Activated B cell treated with CpG ODN at 0.5 μM for 24 hours (primary cell): Measurements from ENCODE around the gene ARID4B. TPM values are rescaled to one million over a fixed set of nuclear protein-coding genes. Genes with fewer than 3 reads are reported as not detected.

Experiments
- ATAC-seq: fragments of 200-7000 bp; cut with Tn5 transposase; one replicate; pipeline ENCODE4 v1.10.0; 2021; ENCODE audit warnings: low read depth, mild to moderate bottlenecking, moderate library complexity
- CTCF ChIA-PET: fragments of 350-600 bp; sonication (Branson Sonifier 250); formaldehyde crosslinking; loops from one replicate; lab custom pipeline; 2021; ENCODE audit warnings: antibody characterized with exemption; lab: Charles Lee
- POLR2A ChIA-PET: fragments of 350-600 bp; sonication (Branson Sonifier 250); formaldehyde crosslinking; loops from one replicate; lab custom pipeline; 2021; ENCODE audit warnings: antibody characterized with exemption; lab: Charles Lee
- DNase-seq: peaks from one replicate; pipeline ENCODE4 v3.0.0; 2022
- H3K27ac Mint-ChIP-seq: one replicate; pipeline ENCODE4 v1.8.0; 2020; ENCODE audit warnings: mixed read lengths
- H3K27me3 Mint-ChIP-seq: one replicate; pipeline ENCODE4 v1.8.0; 2021; ENCODE audit warnings: mixed read lengths
- H3K36me3 Mint-ChIP-seq: one replicate; pipeline ENCODE4 v1.8.0; 2021; ENCODE audit warnings: low read depth, mixed read lengths
- H3K4me1 Mint-ChIP-seq: one replicate; pipeline ENCODE4 v1.8.0; 2021; ENCODE audit warnings: mixed read lengths
- H3K4me3 Mint-ChIP-seq: one replicate; pipeline ENCODE4 v1.8.0; 2020; ENCODE audit warnings: mild to moderate bottlenecking, mixed read lengths
- H3K9me3 Mint-ChIP-seq: one replicate; pipeline ENCODE4 v1.8.0; 2020; ENCODE audit warnings: mixed read lengths
- intact Hi-C: fragments of 100-400 bp; cut with micrococcal nuclease; formaldehyde crosslinking; loops from one replicate; pipeline ENCODE4 v1.15.1; 2024
- total RNA-seq: library from RNA; stranded (reverse); gene quantifications from 2 replicates; pipeline ENCODE4 v1.2.3, GENCODE V29; 2022
- TF ChIP-seq, protein P1 (sequence below): fragments of 200-600 bp; IDR thresholded peaks from one replicate; pipeline ENCODE4 v1.8.0; 2022; ENCODE audit warnings: antibody characterized with exemption, mild to moderate bottlenecking

Gene ARID4B
- total RNA-seq, 1 donor from 2014 or later = 78.5 TPM

DNA sequence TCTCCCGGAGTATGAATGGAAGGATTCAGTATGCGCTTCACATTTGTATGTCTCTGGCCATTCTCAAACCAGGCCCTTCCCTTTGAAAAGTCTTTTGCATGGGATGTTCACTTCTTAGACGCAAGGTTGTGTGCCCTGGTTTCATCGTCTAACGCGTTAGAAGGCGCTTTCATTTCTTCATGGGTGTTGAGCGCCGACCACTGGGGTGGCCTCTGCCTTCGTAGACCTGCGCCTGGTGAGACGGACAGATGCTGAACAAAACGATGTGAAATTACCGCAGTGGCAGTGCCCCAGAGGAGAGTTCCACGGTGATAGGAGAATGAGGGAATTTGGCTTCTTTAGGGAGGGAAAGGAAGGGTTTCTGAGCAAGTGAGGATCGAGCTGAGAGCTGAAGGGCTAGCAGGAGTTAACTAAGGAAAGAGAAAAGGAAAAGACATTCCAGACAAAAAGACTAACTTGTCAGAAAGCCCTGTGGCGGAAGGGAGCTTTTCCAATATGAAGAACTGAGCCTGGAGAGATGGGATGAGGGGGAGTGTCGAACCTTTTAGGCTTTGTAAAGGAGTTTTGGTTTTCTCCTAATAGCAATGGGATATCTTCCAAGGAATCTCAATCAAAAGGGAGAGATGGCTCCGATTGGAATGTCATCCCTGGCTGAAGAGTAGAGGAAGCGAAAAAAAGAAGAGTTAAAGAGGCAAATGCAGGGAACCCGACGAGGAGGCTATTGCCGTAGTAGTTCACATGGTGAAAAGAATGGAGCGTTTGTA is 1.3 kb upstream of the ARID4B start:
- H3K9me3 Mint-ChIP-seq = no peaks in the 10 kb centered on the region
- DNase-seq (peak; percentile 37), ATAC-seq (peak; percentile 15)
- H3K27ac Mint-ChIP-seq = no peak overlapping the region
- ChIA-PET CTCF (interaction anchor here (0.7 to 2.0 kb wide), 7 partner anchors 12 to 88 kb away, joined by 3 to 9 read pairs (median 4); no protein-coding TSS in a partner anchor), POLR2A (interaction anchor here (0.6 to 3.1 kb wide), 5 partner anchors 10 to 169 kb away, joined by 3 to 22 read pairs (median 6); partner anchors contain the start of genes RBM34 and TBCE)
- H3K4me3 Mint-ChIP-seq = no peak overlapping the region
- intact Hi-C loops = loop anchor here (1.0 to 5.0 kb wide), 8 partner anchors 76 to 1193 kb away; partner anchors contain the start of genes LGALS8, LYST, TARBP1 and TOMM20
- H3K4me1 Mint-ChIP-seq = peaks cover 25% of the 10 kb centered on the region
- H3K36me3 Mint-ChIP-seq = peaks cover 15% of the 10 kb centered on the region
- H3K27me3 Mint-ChIP-seq = no peaks in the 10 kb centered on the region
- TF ChIP-seq, protein P1, sequence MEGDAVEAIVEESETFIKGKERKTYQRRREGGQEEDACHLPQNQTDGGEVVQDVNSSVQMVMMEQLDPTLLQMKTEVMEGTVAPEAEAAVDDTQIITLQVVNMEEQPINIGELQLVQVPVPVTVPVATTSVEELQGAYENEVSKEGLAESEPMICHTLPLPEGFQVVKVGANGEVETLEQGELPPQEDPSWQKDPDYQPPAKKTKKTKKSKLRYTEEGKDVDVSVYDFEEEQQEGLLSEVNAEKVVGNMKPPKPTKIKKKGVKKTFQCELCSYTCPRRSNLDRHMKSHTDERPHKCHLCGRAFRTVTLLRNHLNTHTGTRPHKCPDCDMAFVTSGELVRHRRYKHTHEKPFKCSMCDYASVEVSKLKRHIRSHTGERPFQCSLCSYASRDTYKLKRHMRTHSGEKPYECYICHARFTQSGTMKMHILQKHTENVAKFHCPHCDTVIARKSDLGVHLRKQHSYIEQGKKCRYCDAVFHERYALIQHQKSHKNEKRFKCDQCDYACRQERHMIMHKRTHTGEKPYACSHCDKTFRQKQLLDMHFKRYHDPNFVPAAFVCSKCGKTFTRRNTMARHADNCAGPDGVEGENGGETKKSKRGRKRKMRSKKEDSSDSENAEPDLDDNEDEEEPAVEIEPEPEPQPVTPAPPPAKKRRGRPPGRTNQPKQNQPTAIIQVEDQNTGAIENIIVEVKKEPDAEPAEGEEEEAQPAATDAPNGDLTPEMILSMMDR = no peak

DNA sequence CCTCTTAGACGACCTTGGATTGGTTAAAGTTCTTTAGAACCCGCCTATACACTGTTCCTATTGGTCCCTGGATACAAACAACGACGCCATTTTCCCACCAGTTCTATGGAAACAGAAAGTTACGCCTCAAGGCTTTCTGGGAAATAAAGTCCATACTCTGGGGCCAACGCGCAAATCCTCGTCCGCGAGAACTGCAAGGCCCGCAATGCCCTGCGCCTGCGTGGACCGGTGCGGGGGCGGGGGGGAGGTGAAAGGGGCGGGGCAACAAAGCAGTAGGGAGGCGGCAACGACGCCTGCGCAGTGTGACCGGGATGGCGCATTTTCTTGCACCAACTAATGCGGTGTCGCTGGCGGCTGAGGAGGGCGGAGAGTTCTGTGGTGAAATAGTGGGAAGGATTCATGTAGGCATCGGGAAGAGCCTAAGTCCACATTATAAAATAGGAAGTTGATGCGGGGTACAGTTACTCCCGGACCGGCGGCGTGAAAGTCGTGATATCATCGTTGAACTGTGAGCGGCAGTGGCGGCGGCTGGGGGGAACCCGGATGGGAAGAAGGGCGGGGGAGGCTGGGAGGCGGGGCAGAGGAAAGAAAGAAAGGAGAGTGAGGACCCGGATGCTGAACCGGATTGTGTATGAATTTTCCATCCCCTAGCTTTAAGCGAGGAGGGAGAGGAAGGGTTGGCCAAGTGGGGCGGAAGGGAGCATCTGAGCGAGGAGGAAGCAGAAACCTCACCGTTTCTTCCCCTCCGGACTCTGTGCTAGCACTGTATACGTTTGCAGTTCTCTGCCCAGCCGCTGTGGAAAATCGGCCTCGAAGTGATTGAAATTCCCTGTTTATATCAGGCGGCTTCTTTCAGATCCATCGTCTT is 526 bp upstream of the ARID4B start, which contains the start of gene GGPS1:
Gene GGPS1 (plus strand): TSS at position 300 of the 868 bp plus-strand sequence. CDS start 6,695 bp downstream, outside the sequence.
- ChIA-PET POLR2A (interaction anchor here (0.5 to 3.1 kb wide), 8 partner anchors 9 to 955 kb away, joined by 4 to 22 read pairs (median 6); partner anchors contain the start of genes B3GALNT2, COA6, RBM34 and TBCE), CTCF (interaction anchor here (1.2 to 2.0 kb wide), 3 partner anchors 13 to 73 kb away, joined by 3 to 9 read pairs (median 4); no protein-coding TSS in a partner anchor)
- TF ChIP-seq, protein P1 = no peak
- intact Hi-C loops = loop anchor here (1.0 to 5.0 kb wide), 13 partner anchors 39 to 1194 kb away; partner anchors contain the start of genes B3GALNT2, COA6, LGALS8 and LYST
- Mint-ChIP-seq H3K4me3 (no peak within 1 kb of the TSS), H3K4me1 (peaks cover 26% of the 10 kb centered on the region), H3K9me3 (no peaks in the 10 kb centered on the region), H3K27ac (no peak within 1 kb of the TSS), H3K27me3 (no peaks in the 10 kb centered on the region), H3K36me3 (peaks cover 18% of the 10 kb centered on the region)
- DNase-seq (peak; percentile 90), ATAC-seq (peak; percentile 75)

DNA sequence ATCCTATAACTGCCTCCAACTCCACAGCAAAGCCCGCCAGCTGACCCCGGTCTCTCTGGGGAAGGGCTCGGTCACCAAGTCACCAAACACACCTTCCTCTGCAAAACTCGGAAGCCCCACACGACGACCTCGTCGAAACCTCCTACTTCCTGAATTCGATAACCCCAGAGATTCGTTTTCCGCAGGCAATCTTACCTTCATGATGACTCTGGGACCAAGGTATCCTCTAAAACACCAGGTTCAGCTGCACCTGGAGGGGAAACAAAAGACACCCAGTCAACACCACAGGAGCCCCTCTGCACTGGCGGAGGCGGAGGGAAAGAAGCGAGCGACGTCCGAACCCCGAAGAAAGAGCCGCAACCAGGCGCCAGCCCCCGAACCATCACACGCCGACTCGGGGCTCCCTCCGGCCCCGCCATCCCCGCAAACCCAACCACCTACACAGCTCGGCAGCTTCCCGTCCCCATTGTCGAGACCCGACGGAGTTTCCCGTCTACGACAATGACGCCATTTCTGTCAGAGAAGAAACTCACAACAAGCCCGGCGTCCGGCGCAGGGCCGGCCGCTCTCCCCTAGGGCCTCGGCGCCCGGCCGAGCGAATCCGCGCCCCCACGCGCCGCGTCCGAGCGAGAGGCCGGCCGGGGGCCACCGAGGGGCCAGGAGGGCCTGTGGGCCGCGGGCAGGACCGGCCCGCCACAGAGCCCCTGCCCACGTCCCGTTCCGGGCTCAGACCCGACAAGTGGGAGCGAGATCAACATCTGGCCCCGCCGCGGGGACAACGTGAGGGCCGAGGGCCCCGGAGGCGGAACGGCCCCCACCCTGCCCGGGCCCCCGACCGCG is 1.0 kb downstream of the ARID4B start:
- TF ChIP-seq, protein P1 = no peak
- peak; percentile 60 for DNase-seq
- Mint-ChIP-seq H3K36me3 (peaks cover 23% of the 10 kb centered on the region), H3K27ac (peak overlapping the region; percentile 96), H3K27me3 (no peaks in the 10 kb centered on the region), H3K4me1 (peaks cover 38% of the 10 kb centered on the region), H3K4me3 (peak overlapping the region; percentile 98), H3K9me3 (no peaks in the 10 kb centered on the region)
- ChIA-PET POLR2A (interaction anchor here (0.9 to 3.1 kb wide), 5 partner anchors 8 to 954 kb away, joined by 3 to 22 read pairs (median 5); partner anchors contain the start of genes COA6 and RBM34), CTCF (no interaction called here)
- intact Hi-C loops = loop anchor here (2.0 to 5.0 kb wide), 3 partner anchors 28 to 1195 kb away; partner anchors contain the start of gene LGALS8
- ATAC-seq = peak; percentile 9

DNA sequence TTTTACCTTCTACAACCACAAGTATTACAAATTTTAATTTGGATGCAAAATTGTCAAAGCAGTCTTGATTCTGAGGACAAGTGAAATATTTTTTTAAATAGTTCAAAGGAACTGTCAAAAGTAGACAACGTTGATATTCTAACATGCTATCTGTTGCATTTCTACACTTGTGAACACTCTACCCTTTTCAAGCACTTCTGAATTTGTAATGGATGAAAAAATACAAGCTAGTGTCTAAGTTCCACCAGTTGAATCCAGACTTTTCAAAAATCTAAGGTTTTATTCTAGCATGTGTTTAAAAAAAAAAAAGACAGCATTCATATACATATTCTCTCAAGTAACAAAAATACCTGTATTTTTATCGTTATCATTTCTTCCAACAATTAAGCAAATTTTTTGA is 2.1 kb downstream of the ARID4B start:
- DNase-seq (no peak), ATAC-seq (no peak)
- intact Hi-C loops = loop anchor here (1.0 to 5.0 kb wide), 4 partner anchors 9 to 1196 kb away; partner anchors contain the start of gene LGALS8
- H3K4me3 Mint-ChIP-seq = peak overlapping the region; percentile 98
- H3K9me3 Mint-ChIP-seq = no peaks in the 10 kb centered on the region
- ChIA-PET CTCF (no interaction called here), POLR2A (interaction anchor here (1.6 kb wide), 1 partner anchor 952 kb away, joined by 4 read pairs; the partner anchor contains the start of gene COA6)
- no peaks in the 10 kb centered on the region for H3K27me3 Mint-ChIP-seq
- H3K36me3 Mint-ChIP-seq = peaks cover 31% of the 10 kb centered on the region
- H3K4me1 Mint-ChIP-seq = peaks cover 47% of the 10 kb centered on the region
- H3K27ac Mint-ChIP-seq = peak overlapping the region; percentile 57
- TF ChIP-seq, protein P1 = no peak
